ENCODE results near the gene PRRT1.

DNA sequence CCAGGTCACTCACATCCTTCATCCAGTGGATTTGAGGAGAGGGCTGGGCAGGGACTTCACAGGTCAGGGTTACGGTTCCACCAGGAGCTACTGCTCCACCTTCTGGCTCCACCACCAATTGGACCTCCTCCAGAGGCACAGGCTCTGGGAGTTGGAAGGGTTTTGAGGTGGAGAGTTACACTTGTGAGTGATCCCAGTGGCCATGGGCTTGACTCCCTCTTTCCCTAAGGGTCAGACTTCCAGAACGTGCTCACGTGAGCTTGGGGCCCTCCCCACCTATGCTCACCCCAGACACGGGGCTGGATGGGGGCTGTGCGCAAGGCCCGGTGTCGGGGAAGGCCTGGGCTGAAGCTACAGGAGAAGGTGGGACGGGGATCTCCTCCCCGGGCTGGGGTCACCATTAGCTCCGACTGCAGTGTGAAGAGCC is 30.8 kb upstream of the PRRT1 start:
- TF ChIP-seq, protein P1, sequence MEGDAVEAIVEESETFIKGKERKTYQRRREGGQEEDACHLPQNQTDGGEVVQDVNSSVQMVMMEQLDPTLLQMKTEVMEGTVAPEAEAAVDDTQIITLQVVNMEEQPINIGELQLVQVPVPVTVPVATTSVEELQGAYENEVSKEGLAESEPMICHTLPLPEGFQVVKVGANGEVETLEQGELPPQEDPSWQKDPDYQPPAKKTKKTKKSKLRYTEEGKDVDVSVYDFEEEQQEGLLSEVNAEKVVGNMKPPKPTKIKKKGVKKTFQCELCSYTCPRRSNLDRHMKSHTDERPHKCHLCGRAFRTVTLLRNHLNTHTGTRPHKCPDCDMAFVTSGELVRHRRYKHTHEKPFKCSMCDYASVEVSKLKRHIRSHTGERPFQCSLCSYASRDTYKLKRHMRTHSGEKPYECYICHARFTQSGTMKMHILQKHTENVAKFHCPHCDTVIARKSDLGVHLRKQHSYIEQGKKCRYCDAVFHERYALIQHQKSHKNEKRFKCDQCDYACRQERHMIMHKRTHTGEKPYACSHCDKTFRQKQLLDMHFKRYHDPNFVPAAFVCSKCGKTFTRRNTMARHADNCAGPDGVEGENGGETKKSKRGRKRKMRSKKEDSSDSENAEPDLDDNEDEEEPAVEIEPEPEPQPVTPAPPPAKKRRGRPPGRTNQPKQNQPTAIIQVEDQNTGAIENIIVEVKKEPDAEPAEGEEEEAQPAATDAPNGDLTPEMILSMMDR (IDR thresholded peaks at IDR 0.05; ENCODE audit: poor library complexity), result no peak
- no peak for TF ChIP-seq EZH2phosphoT487 (IDR thresholded peaks at IDR 0.05; ENCODE audit: low read depth, severe bottlenecking, unreplicated experiment)
